ENCODE results near the gene AMOTL1.

AMOTL1 gene

DNA sequence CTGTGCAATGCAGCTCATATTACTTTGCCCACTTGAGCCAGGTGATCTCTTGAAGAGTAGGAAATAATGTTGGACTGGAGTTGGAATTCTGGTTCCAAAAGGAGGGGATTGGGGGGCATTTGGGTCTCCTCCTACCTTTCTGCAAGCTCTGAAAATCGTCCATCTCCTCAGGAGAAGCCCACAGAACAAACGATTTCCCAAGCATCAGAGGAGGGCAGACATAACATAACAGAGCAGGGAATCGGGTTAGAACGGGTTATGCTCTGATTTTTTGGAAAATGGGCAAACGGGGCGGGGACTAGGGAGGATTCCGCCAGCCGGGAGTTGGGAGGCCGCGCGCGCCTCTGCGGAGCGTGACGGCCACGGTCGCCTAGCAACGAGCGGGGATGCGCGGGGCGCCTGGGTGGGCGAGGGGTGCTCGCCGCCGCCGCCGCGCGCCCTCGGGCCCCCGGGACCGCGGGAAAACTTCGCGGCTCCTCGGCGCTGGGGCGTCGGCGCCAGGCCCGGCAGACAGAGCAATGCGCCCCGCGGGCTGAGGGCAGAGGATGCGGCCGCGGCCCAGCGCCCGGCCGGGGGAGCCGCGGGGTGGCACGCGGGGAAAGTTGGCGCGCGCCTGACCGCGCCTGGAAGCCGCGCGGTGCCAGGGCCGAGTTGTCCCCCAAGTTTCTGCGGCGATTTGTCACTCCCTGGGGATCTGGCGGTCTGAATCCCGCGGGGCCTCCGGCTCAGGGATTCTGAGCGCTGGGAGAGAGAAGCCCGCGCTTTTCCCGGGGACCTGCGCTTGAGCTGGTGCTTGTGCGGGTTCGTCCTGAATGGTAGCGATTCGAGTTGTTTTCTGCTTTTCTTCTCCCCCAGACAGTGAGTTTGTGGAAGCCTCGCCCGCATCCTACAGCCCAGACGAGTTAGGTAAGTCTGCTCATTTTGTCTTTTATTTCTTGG lies 27.8 kb upstream of the AMOTL1 start:
- Histone ChIP-seq H3K36me3 (ENCODE audit: insufficient read depth, low read length) (no peaks in the 10 kb centered on the region), H4K20me1 (ENCODE audit: insufficient read depth, low read length) (no peaks in the 10 kb centered on the region), H3K9me3 (ENCODE audit: insufficient read depth, low read length, severe bottlenecking) (no peaks in the 10 kb centered on the region), H3K79me2 (ENCODE audit: insufficient read depth, low read length) (no peaks in the 10 kb centered on the region), H3K4me3 (ENCODE audit: low read depth in 1 of 2, low read length in 2 of 2) (no peak overlapping the region), H3K9ac (ENCODE audit: low read depth, low read length) (no peak overlapping the region), H3K27ac (ENCODE audit: low read length) (no peak overlapping the region), H3K27me3 (ENCODE audit: insufficient read depth, low read length, poor library complexity) (peaks cover 27% of the 10 kb centered on the region), H3K4me2 (ENCODE audit: insufficient read depth, low read length) (no peak overlapping the region), H3K4me1 (ENCODE audit: insufficient read depth, low read length) (no peaks in the 10 kb centered on the region), H2AFZ (ENCODE audit: low read depth, low read length) (no peak overlapping the region)
- no peak for TF ChIP-seq EZH2 (IDR thresholded peaks at IDR 0.05; ENCODE audit: borderline replicate concordance, low read depth, low read length, severe bottlenecking)
- TF ChIP-seq, protein P1, sequence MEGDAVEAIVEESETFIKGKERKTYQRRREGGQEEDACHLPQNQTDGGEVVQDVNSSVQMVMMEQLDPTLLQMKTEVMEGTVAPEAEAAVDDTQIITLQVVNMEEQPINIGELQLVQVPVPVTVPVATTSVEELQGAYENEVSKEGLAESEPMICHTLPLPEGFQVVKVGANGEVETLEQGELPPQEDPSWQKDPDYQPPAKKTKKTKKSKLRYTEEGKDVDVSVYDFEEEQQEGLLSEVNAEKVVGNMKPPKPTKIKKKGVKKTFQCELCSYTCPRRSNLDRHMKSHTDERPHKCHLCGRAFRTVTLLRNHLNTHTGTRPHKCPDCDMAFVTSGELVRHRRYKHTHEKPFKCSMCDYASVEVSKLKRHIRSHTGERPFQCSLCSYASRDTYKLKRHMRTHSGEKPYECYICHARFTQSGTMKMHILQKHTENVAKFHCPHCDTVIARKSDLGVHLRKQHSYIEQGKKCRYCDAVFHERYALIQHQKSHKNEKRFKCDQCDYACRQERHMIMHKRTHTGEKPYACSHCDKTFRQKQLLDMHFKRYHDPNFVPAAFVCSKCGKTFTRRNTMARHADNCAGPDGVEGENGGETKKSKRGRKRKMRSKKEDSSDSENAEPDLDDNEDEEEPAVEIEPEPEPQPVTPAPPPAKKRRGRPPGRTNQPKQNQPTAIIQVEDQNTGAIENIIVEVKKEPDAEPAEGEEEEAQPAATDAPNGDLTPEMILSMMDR (IDR thresholded peaks at IDR 0.05; ENCODE audit: borderline replicate concordance, extremely low read depth, low read length, poor library complexity, severe bottlenecking) = no peak
- DNase-seq (no peak), ATAC-seq (ENCODE audit: insufficient read depth, low read depth) (no peak)

DNA sequence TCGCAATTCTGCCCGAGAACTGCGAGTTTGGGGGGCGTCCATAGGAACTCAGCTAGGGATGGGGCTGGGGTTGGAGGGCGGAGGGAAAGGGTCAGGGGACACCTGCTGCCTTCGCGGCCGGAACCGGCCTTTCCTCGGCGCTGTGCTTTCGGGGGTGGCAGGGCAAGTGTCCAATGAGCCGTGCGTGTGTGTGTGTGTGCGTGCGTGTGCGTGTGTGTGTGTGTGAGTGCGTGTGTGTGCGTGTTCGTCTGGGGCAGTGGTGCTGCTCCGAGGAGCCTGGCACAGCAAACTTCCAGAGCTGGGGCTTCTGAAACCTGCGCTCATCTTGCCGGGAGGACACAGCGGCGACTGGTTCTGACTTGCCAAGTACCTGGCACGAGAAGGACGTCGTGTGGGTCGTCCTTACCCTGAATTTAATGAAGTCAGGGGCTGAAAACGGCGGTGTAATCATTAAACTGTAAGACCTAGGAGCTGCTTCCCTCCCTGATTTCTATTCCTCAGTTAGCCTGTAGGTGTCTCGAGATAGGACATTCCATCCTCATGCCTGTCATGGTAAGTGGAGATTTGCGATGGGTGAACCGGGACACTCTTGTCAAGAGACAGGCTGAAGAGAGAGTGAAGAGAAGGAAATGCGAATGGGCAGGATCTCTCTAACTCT lies 27.0 kb upstream of the AMOTL1 start:
- no peak for DNase-seq
- peaks cover 27% of the 10 kb centered on the region for H3K27me3 ChIP-seq (ENCODE audit: insufficient read depth, low read length, poor library complexity)
- H3K27ac ChIP-seq (ENCODE audit: low read length) = no peak overlapping the region
- no peak overlapping the region for H3K9ac ChIP-seq (ENCODE audit: low read depth, low read length)
- ATAC-seq (ENCODE audit: insufficient read depth, low read depth) = no peak
- TF ChIP-seq, protein P1 (IDR thresholded peaks at IDR 0.05; ENCODE audit: borderline replicate concordance, extremely low read depth, low read length, poor library complexity, severe bottlenecking) = no peak
- no peak for TF ChIP-seq EZH2 (IDR thresholded peaks at IDR 0.05; ENCODE audit: borderline replicate concordance, low read depth, low read length, severe bottlenecking)
- H3K4me1 ChIP-seq (ENCODE audit: insufficient read depth, low read length) = no peaks in the 10 kb centered on the region
- H2AFZ ChIP-seq (ENCODE audit: low read depth, low read length) = no peak overlapping the region
- H3K36me3 ChIP-seq (ENCODE audit: insufficient read depth, low read length) = no peaks in the 10 kb centered on the region
- H3K9me3 ChIP-seq (ENCODE audit: insufficient read depth, low read length, severe bottlenecking) = no peaks in the 10 kb centered on the region
- H3K79me2 ChIP-seq (ENCODE audit: insufficient read depth, low read length) = no peaks in the 10 kb centered on the region
- H4K20me1 ChIP-seq (ENCODE audit: insufficient read depth, low read length) = no peaks in the 10 kb centered on the region
- no peak overlapping the region for H3K4me3 ChIP-seq (ENCODE audit: low read depth in 1 of 2, low read length in 2 of 2)
- no peak overlapping the region for H3K4me2 ChIP-seq (ENCODE audit: insufficient read depth, low read length)

DNA sequence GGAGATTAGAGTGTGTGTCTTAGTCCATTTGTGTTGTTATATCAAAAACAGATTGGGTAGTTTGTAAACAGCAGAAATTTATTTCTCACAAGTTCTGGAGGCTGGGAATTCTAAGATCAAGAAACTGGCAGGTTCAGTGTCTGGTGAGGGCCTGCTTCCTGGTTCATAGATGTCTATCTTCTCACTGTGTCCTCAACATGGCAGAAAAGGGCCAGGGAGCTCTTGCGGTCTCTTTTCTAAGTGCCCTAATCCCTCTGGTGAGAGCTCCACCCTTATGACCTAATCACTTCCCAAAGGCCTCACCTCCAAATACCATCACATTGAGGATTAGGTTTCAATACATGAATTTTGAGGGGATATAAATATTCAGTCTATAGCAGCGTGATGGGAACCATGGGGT lies 25.5 kb upstream of the AMOTL1 start:
- Histone ChIP-seq H3K4me3 (ENCODE audit: low read depth in 1 of 2, low read length in 2 of 2) (no peak overlapping the region), H3K27me3 (ENCODE audit: insufficient read depth, low read length, poor library complexity) (peaks cover 27% of the 10 kb centered on the region), H4K20me1 (ENCODE audit: insufficient read depth, low read length) (no peaks in the 10 kb centered on the region), H3K79me2 (ENCODE audit: insufficient read depth, low read length) (no peaks in the 10 kb centered on the region), H3K27ac (ENCODE audit: low read length) (no peak overlapping the region), H2AFZ (ENCODE audit: low read depth, low read length) (no peak overlapping the region), H3K9ac (ENCODE audit: low read depth, low read length) (no peak overlapping the region), H3K4me1 (ENCODE audit: insufficient read depth, low read length) (no peaks in the 10 kb centered on the region), H3K9me3 (ENCODE audit: insufficient read depth, low read length, severe bottlenecking) (no peaks in the 10 kb centered on the region), H3K4me2 (ENCODE audit: insufficient read depth, low read length) (no peak overlapping the region), H3K36me3 (ENCODE audit: insufficient read depth, low read length) (no peaks in the 10 kb centered on the region)
- DNase-seq (no peak), ATAC-seq (ENCODE audit: insufficient read depth, low read depth) (no peak)
- TF ChIP-seq, protein P1 (IDR thresholded peaks at IDR 0.05; ENCODE audit: borderline replicate concordance, extremely low read depth, low read length, poor library complexity, severe bottlenecking) = no peak
- no peak for TF ChIP-seq EZH2 (IDR thresholded peaks at IDR 0.05; ENCODE audit: borderline replicate concordance, low read depth, low read length, severe bottlenecking)
